ENCODE results near the gene SSR3.

Gene SSR3

GRCh38 chr3:156535162-156535627 is 19.7 kb downstream of the SSR3 start:
- DNase-seq: no peak

DNA sequence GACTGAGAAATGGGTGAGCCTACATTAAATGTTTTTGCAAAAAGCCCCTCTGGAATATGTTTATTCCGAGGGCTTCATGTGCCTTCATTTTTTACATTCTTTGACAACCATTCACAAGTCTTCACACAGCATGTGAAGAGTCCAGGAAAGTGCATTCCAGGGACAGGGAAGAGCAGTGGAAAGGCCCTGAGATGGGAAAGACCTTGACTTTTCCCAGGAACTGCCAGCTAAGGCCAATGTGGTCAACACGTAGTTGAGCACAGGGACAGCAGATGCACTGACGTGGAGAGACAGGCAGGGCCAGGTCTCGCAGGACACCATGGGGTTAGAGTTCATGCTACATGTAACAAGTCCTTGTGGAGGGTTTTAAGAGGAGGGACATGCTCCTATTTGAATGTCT is 21.7 kb downstream of the SSR3 start:
- DNase-seq: no peak

- no peak for DNase-seq
These were observed 22.2 kb downstream of the SSR3 start for GRCh38 chr3:156532730-156533129.

- DNase-seq: no peak
These were observed 23.9 kb downstream of the SSR3 start for GRCh38 chr3:156530980-156531379.

DNA sequence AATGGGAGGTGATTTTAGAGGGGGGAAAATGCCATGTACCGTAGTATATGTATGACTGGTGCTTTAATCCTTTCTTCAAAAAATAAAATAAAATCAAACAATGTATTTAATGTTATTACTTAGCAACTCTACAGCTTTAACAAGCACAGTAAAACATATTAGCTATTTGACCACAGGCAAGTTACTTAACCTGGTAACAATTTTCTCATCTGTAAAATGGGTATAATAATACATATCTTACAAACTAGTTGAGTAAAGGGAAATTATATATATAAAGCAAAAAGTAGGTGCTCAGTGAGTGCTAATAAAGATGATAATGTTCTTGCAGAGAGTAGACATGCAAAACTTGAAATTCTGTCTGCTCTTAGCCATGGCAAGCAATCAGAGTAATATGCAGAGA is 27.9 kb downstream of the SSR3 start:
- DNase-seq: no peak

DNA sequence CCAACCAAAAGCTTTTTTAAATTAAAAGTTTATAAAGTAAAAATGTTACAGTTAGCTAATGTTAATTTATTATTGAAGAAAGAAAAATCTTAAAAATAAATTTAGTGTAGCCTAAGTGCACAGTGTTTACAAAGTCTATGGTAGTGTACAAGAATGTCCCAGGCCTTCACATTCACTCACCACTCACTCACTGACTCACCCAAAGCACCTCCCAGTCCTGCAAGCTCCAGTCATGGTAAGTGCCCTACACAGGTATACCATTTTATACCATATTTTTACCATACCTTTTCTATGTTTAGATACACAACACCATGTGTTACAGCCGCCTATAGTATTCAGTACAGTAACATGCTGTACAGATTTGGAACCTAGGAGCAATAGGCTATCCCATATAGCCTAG is 29.1 kb downstream of the SSR3 start:
- no peak for DNase-seq

GRCh38 chr3:156522673-156523072 is 32.2 kb downstream of the SSR3 start:
- DNase-seq: no peak

DNA sequence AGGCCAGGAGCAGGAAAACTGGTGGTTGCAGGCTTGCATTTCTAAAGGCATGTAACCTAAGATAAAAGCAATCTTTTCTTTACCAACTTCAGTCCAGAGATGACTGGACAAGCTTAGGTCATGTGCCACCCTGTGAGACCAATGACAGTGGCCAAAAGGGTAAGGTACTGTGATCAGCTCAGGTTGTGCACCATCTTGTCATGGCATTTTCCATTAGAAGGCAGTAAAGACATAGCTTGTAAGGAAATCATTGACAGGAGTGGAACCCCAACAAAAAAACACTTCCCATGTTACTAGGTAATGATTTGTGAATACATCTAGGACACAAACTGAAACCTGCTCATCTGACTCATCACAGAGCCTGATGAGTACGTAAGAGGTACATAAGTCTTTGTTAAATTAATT is 35.2 kb downstream of the SSR3 start:
- no peak for DNase-seq

DNA sequence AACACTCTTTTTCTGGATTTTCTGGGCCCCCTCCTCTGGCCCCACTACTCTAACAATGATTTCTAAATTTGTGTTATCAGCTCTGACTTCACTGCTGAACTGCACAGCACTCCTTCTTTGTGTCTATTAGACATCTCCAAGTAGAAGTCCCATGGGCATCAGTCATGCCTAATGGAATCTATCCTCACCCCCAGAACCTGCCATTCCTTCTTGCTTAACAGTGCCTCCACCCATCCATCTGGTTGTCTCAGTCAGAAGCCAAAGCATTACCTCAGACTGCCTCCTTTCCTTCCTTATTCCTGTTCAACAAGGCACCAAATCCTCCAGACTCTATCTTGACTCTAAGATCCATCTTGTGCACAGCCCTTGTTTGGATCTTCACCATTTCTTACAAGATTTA is 36.2 kb downstream of the SSR3 start:
- no peak for DNase-seq

- DNase-seq: no peak
These were observed 38.0 kb downstream of the SSR3 start for GRCh38 chr3:156516961-156517360.

DNA sequence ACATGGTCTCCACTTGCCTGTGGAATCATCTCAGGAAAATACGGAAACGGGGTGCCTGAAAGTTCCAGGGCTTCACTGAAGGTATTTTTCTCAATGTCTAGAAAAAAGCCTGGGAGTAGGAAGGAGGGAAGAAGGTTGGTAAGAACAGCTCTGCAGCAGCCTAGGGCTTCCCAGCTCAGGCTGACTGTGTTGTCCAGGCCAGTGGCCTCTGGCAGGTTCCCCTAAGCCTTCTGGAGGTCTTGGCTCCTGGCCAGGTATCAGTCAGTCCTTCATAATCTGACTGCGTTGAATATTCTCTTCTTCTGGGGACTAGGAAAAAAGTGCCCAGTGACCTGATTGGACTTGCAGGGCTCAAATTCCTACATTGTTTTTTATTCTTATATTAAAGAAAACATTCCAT is 38.6 kb downstream of the SSR3 start:
- DNase-seq: no peak

GRCh38 chr3:156513619-156514018 is 41.3 kb downstream of the SSR3 start:
- no peak for DNase-seq

GRCh38 chr3:156511987-156512677 is 42.8 kb downstream of the SSR3 start:
- DNase-seq: no peak

DNA sequence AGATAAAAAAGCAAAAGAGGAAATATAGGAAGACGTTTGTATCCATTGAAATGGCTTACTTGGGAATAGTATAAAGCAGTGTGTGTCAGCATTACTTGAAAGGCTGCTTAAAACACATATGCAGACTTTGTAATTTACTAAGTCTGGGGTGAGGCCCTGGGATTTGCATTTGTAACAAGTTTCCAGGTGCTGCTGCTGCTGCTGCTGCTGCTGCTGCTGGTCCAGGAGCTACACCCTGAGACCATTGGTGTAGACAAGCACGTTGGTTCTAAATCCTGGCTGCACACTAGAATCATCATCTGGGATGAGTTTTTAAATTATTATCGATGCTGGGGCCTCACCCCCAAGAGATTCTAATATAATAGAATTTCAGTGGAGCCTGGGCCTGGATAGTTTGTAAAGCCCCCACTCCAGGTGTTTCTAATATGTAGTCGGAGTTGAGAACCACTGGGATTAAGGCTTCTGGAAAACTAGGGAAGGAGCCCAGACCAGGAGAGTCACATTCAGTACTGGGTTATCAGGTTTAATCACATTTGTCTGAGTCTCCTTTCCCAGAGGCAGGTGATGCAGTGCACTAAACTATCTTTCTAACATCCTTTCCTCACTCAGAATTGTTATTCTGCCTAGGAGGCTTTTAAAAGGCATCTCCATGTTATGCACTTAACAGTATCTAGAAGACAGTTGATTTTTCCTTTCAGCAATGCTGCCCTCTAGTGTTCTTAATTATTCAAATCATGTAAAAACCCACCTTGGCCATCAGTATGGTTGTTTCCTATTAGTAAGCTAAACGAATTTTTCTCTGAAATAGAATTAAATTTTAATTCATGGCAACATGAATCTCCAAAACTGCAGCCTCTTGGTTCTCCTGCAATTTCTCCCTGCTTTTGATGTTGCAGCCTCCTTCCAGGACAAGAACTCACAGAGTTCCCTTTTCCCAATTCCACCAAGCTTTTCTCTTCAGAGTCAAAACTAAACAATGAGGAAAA is 45.4 kb downstream of the SSR3 start:
- no peak for DNase-seq

- no peak for DNase-seq
These were observed 47.6 kb downstream of the SSR3 start for GRCh38 chr3:156507285-156507684.

DNA sequence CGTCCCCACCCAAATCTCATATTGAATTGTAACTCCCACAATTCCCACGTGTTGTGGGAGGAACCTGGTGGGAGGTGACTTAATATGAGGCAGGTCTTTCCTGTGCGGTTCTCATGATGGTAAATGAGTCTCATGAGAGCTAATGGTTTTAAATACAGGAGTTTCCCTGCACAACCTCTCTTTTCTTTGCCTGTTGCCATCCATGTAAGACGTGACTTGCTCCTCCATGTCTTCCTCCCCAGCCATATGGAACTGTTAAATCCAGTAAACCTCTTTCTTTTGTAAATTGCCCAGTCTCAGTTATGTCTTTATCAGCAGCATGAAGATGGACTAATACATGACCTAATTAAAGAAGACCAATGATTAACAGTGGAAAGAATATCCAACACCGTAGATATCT is 56.6 kb downstream of the SSR3 start:
- no peak for DNase-seq

GRCh38 chr3:156497326-156497725 is 57.6 kb downstream of the SSR3 start:
- no peak for DNase-seq

GRCh38 chr3:156495816-156496215 is 59.1 kb downstream of the SSR3 start:
- no peak for DNase-seq

GRCh38 chr3:156493887-156494286 is 61.0 kb downstream of the SSR3 start:
- DNase-seq: no peak

DNA sequence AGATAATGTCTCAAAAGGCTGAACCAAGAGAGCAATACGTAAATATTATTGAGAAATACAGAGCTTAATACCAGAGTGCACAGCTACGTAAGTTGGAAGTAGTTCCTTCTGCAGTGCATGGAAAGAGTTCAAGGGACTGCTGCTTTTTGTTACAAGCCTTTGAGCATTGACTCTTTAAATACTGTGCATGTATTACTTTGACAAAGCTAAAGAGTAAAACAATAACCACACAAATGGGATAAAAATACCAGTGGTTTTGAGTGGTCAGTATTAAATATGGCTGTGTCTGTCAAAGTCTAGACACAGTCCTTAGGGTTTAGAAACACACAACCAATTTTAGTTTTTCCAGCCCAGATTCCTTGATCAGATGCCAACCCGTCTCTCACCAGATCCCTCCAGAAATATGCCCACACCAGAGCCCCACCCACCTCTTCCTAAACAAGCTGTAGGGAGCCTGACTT is 62.1 kb downstream of the SSR3 start:
- DNase-seq: no peak

- no peak for DNase-seq
These were observed 63.7 kb downstream of the SSR3 start for GRCh38 chr3:156491192-156491591.

Data from activated effector memory CD4-positive, alpha-beta T cell treated with Interleukin-2 at 50 U/mL for 16 hours (primary cell).